ENCODE results near the gene RAB3B.

The RAB3B gene

DNA sequence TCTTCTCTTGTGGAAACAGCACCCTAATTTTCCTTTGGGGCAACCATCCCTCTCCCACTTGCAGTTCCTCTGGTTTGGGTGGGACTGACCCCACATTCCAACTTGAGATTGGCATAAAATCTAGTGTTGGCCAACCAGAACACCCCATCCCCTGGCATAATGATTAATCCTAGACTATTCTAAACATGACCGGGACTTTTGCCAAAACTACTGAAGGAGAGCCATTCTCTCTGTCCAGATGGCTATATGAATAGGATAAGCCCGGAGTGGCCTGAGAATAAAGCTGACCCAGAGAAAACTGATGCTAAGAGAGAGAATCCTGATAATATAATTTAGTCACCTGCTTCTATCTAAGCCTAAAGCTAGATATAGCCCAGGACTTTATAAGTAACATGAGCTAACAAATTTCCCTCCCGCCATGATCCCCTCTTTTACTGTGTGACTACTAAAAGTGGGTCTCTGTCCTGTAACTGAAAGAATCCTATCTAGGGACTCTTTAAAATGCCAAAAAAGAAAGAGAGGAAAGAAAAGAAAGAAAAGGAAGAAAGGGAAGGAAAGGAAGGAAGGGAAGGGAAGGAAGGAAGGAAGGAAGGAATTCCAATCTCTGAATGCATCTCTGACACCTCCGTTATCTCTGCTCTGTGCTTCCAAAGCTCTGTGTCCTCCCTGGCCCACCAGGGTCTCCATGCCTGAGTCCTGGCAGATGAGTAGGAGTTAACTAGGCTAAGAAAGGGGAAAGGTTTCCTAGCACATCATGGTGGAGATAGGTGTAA, 84.0 kb downstream of the RAB3B start:
- H3K27ac ChIP-seq, result no peak overlapping the region
- TF ChIP-seq, protein P1, sequence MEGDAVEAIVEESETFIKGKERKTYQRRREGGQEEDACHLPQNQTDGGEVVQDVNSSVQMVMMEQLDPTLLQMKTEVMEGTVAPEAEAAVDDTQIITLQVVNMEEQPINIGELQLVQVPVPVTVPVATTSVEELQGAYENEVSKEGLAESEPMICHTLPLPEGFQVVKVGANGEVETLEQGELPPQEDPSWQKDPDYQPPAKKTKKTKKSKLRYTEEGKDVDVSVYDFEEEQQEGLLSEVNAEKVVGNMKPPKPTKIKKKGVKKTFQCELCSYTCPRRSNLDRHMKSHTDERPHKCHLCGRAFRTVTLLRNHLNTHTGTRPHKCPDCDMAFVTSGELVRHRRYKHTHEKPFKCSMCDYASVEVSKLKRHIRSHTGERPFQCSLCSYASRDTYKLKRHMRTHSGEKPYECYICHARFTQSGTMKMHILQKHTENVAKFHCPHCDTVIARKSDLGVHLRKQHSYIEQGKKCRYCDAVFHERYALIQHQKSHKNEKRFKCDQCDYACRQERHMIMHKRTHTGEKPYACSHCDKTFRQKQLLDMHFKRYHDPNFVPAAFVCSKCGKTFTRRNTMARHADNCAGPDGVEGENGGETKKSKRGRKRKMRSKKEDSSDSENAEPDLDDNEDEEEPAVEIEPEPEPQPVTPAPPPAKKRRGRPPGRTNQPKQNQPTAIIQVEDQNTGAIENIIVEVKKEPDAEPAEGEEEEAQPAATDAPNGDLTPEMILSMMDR (IDR thresholded peaks at IDR 0.05), result no peak
- H3K36me3 ChIP-seq, result no peaks in the 10 kb centered on the region
- H3K27me3 ChIP-seq, result peaks cover 0 to 20% of the 10 kb centered on the region in 2 donors
- no peaks in the 10 kb centered on the region for H3K9me3 ChIP-seq
- DNase-seq, result no peak
- intact Hi-C loops (cut with DNase I; ENCODE audit: low total_unique reads), result no loop called here
- H3K4me1 ChIP-seq, result no peaks in the 10 kb centered on the region
- H3K4me3 ChIP-seq, result no peak overlapping the region

DNA sequence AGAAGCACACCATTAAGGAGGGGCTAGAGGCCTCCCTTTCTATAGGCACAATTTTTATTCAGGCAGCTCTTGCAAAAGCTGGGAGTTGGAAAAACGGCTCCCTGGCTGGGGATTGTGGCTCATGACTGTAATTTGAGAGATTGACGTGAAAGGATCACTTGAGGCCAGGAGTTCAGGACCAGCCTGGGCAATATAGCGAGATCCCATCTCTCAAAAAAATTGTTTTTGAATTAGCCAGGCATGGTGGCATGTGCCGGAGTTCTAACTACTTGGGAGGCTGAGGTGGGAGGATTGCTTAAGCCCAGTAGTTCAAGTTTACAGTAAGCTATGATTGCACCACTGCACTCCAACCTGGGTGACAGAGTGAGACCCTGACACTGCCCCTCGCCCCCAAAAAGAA, 88.0 kb downstream of the RAB3B start:
- H3K9me3 ChIP-seq, result no peaks in the 10 kb centered on the region
- peaks cover 0 to 14% of the 10 kb centered on the region in 2 donors for H3K27me3 ChIP-seq
- no peak overlapping the region for H3K4me3 ChIP-seq
- TF ChIP-seq, protein P1 (IDR thresholded peaks at IDR 0.05), result no peak
- H3K36me3 ChIP-seq, result no peaks in the 10 kb centered on the region
- intact Hi-C loops (cut with DNase I; ENCODE audit: low total_unique reads), result no loop called here
- no peak overlapping the region for H3K27ac ChIP-seq
- no peak for DNase-seq
- H3K4me1 ChIP-seq, result peaks cover 0 to 3% (median 0%) of the 10 kb centered on the region in 4 donors

DNA sequence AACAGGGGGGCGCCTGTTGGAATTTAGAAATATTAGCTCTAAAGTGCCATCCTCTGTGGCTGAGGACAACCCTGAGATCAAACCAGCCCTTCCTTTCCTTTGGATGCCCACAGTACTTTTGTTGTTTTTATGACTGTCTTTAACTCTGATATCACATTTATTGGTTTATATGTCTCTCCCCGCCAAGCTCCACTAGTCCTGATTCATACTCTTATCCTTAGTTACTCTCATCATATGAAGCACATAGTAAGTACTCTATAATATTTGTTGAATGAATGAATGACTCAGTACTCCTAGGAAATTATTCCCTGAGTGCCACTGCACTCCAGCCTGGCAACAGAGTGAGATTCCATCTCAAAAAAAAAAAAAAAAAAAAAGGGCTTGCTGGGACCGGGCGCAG, 89.3 kb downstream of the RAB3B start:
- no peak for DNase-seq
- intact Hi-C loops (cut with DNase I; ENCODE audit: low total_unique reads), result no loop called here
- H3K4me3 ChIP-seq, result no peak overlapping the region
- H3K27ac ChIP-seq, result no peak overlapping the region
- peaks cover 0 to 6% (median 0%) of the 10 kb centered on the region in 4 donors for H3K4me1 ChIP-seq
- H3K9me3 ChIP-seq, result no peaks in the 10 kb centered on the region
- no peaks in the 10 kb centered on the region for H3K36me3 ChIP-seq
- H3K27me3 ChIP-seq, result peaks cover 0 to 25% of the 10 kb centered on the region in 2 donors
- TF ChIP-seq, protein P1 (IDR thresholded peaks at IDR 0.05), result no peak

DNA sequence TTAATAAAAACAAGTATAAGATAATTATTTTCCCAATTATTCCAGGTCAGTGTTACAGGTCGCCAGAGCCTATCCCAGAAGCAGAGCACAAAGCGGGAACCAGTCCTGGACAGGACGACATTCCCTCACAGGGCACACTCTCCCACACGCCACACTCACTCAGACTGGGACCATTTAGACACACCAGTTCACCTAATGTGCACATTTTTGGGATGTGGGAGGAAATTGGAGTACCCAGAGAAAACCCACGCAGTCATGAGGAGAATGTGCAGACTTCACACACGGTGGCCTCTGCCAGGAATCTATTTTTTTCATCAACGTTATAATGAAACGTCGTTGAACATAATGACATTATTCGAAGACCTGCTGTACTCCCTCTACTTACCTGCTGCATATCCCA, 91.5 kb downstream of the RAB3B start:
- Histone ChIP-seq H3K27me3 (peaks cover 0 to 28% of the 10 kb centered on the region in 2 donors), H3K36me3 (no peaks in the 10 kb centered on the region), H3K4me3 (no peak overlapping the region), H3K27ac (no peak overlapping the region), H3K4me1 (peaks cover 0 to 6% (median 0%) of the 10 kb centered on the region in 4 donors), H3K9me3 (no peaks in the 10 kb centered on the region)
- DNase-seq, result no peak
- TF ChIP-seq, protein P1 (IDR thresholded peaks at IDR 0.05), result no peak
- intact Hi-C loops (cut with DNase I; ENCODE audit: low total_unique reads), result no loop called here

DNA sequence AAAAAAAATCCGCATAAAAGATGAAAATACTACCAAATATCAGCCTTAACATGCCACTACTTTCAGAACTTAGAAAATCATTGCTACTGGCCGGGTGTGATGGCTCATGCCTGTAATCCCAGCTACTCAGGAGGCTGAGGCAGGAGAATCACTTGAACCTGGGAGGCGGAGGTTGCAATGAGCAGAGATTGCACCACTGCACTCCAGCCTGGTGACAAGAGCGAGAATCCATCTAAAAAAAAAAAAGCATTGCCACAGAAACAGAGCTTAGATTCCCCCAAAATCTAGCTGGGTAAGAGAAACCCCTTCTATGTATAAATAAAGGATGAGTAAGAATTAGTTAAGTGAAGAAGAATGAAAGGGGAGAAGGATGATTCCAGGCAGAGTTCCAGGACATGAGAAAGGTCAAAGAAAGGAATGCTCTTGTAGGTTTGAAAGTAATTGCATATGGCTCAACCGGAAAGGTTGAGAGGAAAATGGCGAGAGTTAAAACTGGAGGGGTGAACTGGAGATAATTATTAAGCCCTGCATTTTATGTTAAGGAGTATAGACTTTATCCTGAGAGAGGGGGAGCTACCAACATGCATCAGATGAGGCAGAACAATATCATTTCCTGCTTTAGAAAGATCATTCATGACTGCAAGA, 92.3 kb downstream of the RAB3B start:
- H3K27me3 ChIP-seq, result peaks cover 0 to 28% of the 10 kb centered on the region in 2 donors
- intact Hi-C loops (cut with DNase I; ENCODE audit: low total_unique reads), result no loop called here

More for the DNA sequence above, 92.3 kb downstream of the RAB3B start:
- Histone ChIP-seq H3K36me3 (no peaks in the 10 kb centered on the region), H3K4me3 (no peak overlapping the region), H3K9me3 (no peaks in the 10 kb centered on the region), H3K27ac (no peak overlapping the region), H3K4me1 (peaks cover 0 to 6% (median 0%) of the 10 kb centered on the region in 4 donors)
- TF ChIP-seq, protein P1 (IDR thresholded peaks at IDR 0.05), result no peak
- DNase-seq, result no peak
